SK-N-SH treated with all-trans-retinoic acid at 6 μM for 48 hours (cell line): Measurements from ENCODE around the gene GFRA1.

ENCODE experiments used
- CSDC2 ChIP-seq: fragments of 250-450 bp; sonication (Bioruptor Pico); IDR thresholded peaks from 2 replicates; pipeline ENCODE4 v1.5.0; 2020; ENCODE audit warnings: mild to moderate bottlenecking, moderate library complexity
- ISL1 ChIP-seq: fragments of 250-450 bp; sonication (Bioruptor Pico); IDR thresholded peaks from 2 replicates; pipeline ENCODE4 v2.1.2; 2022; ENCODE audit warnings: mild to moderate bottlenecking, moderate library complexity
- PATZ1 ChIP-seq: fragments of 250-450 bp; sonication (Bioruptor Pico); IDR thresholded peaks from 2 replicates; pipeline ENCODE4 v1.8.0; 2020; ENCODE audit warnings: mild to moderate bottlenecking, moderate library complexity, borderline replicate concordance
- POU6F1 ChIP-seq: fragments of 250-450 bp; sonication (Bioruptor Pico); IDR thresholded peaks from 2 replicates; pipeline ENCODE4 v1.8.0; 2021; ENCODE audit warnings: low read depth, mild to moderate bottlenecking, moderate library complexity, borderline replicate concordance
- RARB ChIP-seq: fragments of 250-450 bp; sonication (Bioruptor Pico); IDR thresholded peaks from 2 replicates; pipeline ENCODE4 v1.8.0; 2021; ENCODE audit warnings: mild to moderate bottlenecking, moderate library complexity
- SNAI2 ChIP-seq: fragments of 250-450 bp; sonication (Bioruptor Pico); IDR thresholded peaks from 2 replicates; pipeline ENCODE4 v1.5.0; 2020; ENCODE audit warnings: mild to moderate bottlenecking, moderate library complexity
- TOX ChIP-seq: fragments of 250-450 bp; sonication (Bioruptor Pico); IDR thresholded peaks from 2 replicates; pipeline ENCODE4 v1.8.0; 2021; ENCODE audit warnings: mild to moderate bottlenecking, moderate library complexity, borderline replicate concordance
- TSHZ2 ChIP-seq: fragments of 250-450 bp; sonication (Bioruptor Pico); IDR thresholded peaks from 2 replicates; pipeline ENCODE4 v1.5.0; 2020; ENCODE audit warnings: mild to moderate bottlenecking, moderate library complexity
- ZC3H10 ChIP-seq: fragments of 250-450 bp; sonication (Bioruptor Pico); IDR thresholded peaks from 2 replicates; pipeline ENCODE4 v1.5.1; 2021; ENCODE audit warnings: mild to moderate bottlenecking, moderate library complexity
- ZFP3 ChIP-seq: fragments of 250-450 bp; sonication (Bioruptor Pico); IDR thresholded peaks from 2 replicates; pipeline ENCODE4 v1.5.0; 2020; ENCODE audit warnings: mild to moderate bottlenecking, moderate library complexity
- ZFP30 ChIP-seq: fragments of 450-650 bp; formaldehyde crosslinking; IDR thresholded peaks from 2 replicates; pipeline ENCODE4 v1.5.0; 2022; ENCODE audit warnings: mild to moderate bottlenecking, moderate library complexity
- ZNF70 ChIP-seq: fragments of 450-650 bp; formaldehyde crosslinking; IDR thresholded peaks from 2 replicates; pipeline ENCODE4 v1.5.0; 2020; ENCODE audit warnings: mild to moderate bottlenecking, moderate library complexity
- ZNF8 ChIP-seq: fragments of 450-650 bp; formaldehyde crosslinking; IDR thresholded peaks from 2 replicates; pipeline ENCODE4 v1.5.0; 2020; ENCODE audit warnings: mild to moderate bottlenecking, moderate library complexity

GRCh38 chr10:116253716-116254115, 19.3 kb downstream of the GFRA1 start:
- TF ChIP-seq ISL1 (CRISPR knock-in tag) (no peak), SNAI2 (CRISPR knock-in tag) (no peak), TOX (CRISPR knock-in tag) (no peak), TSHZ2 (CRISPR knock-in tag) (no peak), POU6F1 (CRISPR knock-in tag) (no peak), ZNF70 (CRISPR knock-in tag) (no peak), ZFP30 (CRISPR knock-in tag) (no peak), ZC3H10 (CRISPR knock-in tag) (no peak), ZNF8 (CRISPR knock-in tag) (no peak), RARB (CRISPR knock-in tag) (no peak), CSDC2 (CRISPR knock-in tag) (no peak), PATZ1 (CRISPR knock-in tag) (no peak), ZFP3 (CRISPR knock-in tag) (no peak)
